ENCODE data around the gene COL1A1.

The COL1A1 gene

GRCh38 chr17:50199803-50200456 is 1.5 kb downstream of the COL1A1 start:
- DNase-seq, result peak; percentile 99

- DNase-seq, result no peak
Observed at GRCh38 chr17:50199211-50199802, 2.1 kb downstream of the COL1A1 start.

- peak; percentile 80 for DNase-seq
Observed at GRCh38 chr17:50198026-50198669, 3.3 kb downstream of the COL1A1 start.

GRCh38 chr17:50196826-50197225 is 4.6 kb downstream of the COL1A1 start:
- no peak for DNase-seq

GRCh38 chr17:50196036-50196435 is 5.4 kb downstream of the COL1A1 start:
- no peak for DNase-seq

- no peak for DNase-seq
Observed at GRCh38 chr17:50194934-50195865, 6.2 kb downstream of the COL1A1 start.

- no peak for DNase-seq
Observed at GRCh38 chr17:50194140-50194933, 7.1 kb downstream of the COL1A1 start.

- no peak for DNase-seq
Observed at GRCh38 chr17:50192618-50193291, 8.7 kb downstream of the COL1A1 start.

- no peak for DNase-seq
Observed at GRCh38 chr17:50192144-50192617, 9.2 kb downstream of the COL1A1 start.

- no peak for DNase-seq
Observed at GRCh38 chr17:50191359-50192143, 9.9 kb downstream of the COL1A1 start.

GRCh38 chr17:50190603-50191358 is 10.7 kb downstream of the COL1A1 start:
- DNase-seq, result no peak

GRCh38 chr17:50190293-50190602 is 11.2 kb downstream of the COL1A1 start:
- no peak for DNase-seq

- no peak for DNase-seq
Observed at GRCh38 chr17:50189550-50190292, 11.7 kb downstream of the COL1A1 start.

- no peak for DNase-seq
Observed at GRCh38 chr17:50188921-50189549, 12.4 kb downstream of the COL1A1 start.

GRCh38 chr17:50188531-50188920 is 12.9 kb downstream of the COL1A1 start:
- DNase-seq, result no peak

GRCh38 chr17:50187751-50188530 is 13.5 kb downstream of the COL1A1 start:
- DNase-seq, result no peak

GRCh38 chr17:50187394-50187725 is 14.1 kb downstream of the COL1A1 start:
- no peak for DNase-seq

- DNase-seq, result no peak
Observed at GRCh38 chr17:50186661-50187393, 14.6 kb downstream of the COL1A1 start.

Data from islet precursor cell (in vitro differentiated cells).